Suprapubic skin (tissue), 4 donors: Measurements from ENCODE around the gene AMBP. TPM values are rescaled to one million over a fixed set of nuclear protein-coding genes. Genes with fewer than 3 reads are reported as not detected.

ENCODE experiments used
- DNase-seq, 2 donors: peaks; one replicate each; pipeline ENCODE4 v3.0.0-alpha.2; 2019; ENCODE audit warnings: low spot score in 2 of 2
- H3K27ac ChIP-seq: fragments of 200-600 bp; sonication (generic); one replicate; pipeline ENCODE4 v1.5.1; 2019
- H3K27me3 ChIP-seq: fragments of 200-600 bp; sonication (generic); one replicate; pipeline ENCODE4 v1.5.1; 2019
- H3K36me3 ChIP-seq: fragments of 200-600 bp; sonication (generic); one replicate; pipeline ENCODE4 v1.5.1; 2019
- H3K4me1 ChIP-seq: fragments of 200-600 bp; sonication (generic); one replicate; pipeline ENCODE4 v1.5.1; 2019
- H3K4me3 ChIP-seq: fragments of 200-600 bp; sonication (generic); one replicate; pipeline ENCODE4 v1.5.1; 2019; ENCODE audit warnings: mild to moderate bottlenecking
- H3K9me3 ChIP-seq: fragments of 200-600 bp; sonication (generic); one replicate; pipeline ENCODE4 v1.5.1; 2019
- EP300 ChIP-seq: sonication (generic); formaldehyde crosslinking; IDR thresholded peaks from one replicate; pipeline ENCODE4 v1.6.1; 2017; ENCODE audit warnings: antibody characterized with exemption
- POLR2A ChIP-seq, 2 donors: fragments of 450-650 bp; IDR thresholded peaks; one replicate each; pipeline ENCODE4 v1.6.1; 2017; ENCODE audit warnings: antibody characterized with exemption in 2 of 2, mild to moderate bottlenecking in 2 of 2, moderate library complexity in 2 of 2
- POLR2AphosphoS5 ChIP-seq, 3 donors: sonication (generic); formaldehyde crosslinking; IDR thresholded peaks; one replicate each; pipeline ENCODE4 v1.6.1; 2017; ENCODE audit warnings: antibody characterized with exemption in 3 of 3
- WGBS: methylation state at CpG from one replicate; pipeline ENCODE4 v1.1.5; 2018; 5-methylcytosine and 5-hydroxymethylcytosine counted together
- total RNA-seq, 4 donors: library from RNA; depleted of rRNA; stranded (reverse); fragments of >200 nt; gene quantifications; one replicate each; pipeline ENCODE4 v1.1.0, GENCODE V29; 2016
- TF ChIP-seq, protein P1 (sequence below), 2 donors: fragments of 200-600 bp in 1 of 2; fragments of 450-650 bp in 1 of 2; sonication (generic) in 1 of 2; IDR thresholded peaks; one replicate each; pipeline ENCODE4 v1.5.1; 2016 to 2019; ENCODE audit warnings: antibody characterized with exemption in 2 of 2, mild to moderate bottlenecking in 1 of 2, moderate library complexity in 1 of 2

AMBP gene
- total RNA-seq, 4 donors from 2014 or later, result 3.6 TPM; not detected in 3

DNA sequence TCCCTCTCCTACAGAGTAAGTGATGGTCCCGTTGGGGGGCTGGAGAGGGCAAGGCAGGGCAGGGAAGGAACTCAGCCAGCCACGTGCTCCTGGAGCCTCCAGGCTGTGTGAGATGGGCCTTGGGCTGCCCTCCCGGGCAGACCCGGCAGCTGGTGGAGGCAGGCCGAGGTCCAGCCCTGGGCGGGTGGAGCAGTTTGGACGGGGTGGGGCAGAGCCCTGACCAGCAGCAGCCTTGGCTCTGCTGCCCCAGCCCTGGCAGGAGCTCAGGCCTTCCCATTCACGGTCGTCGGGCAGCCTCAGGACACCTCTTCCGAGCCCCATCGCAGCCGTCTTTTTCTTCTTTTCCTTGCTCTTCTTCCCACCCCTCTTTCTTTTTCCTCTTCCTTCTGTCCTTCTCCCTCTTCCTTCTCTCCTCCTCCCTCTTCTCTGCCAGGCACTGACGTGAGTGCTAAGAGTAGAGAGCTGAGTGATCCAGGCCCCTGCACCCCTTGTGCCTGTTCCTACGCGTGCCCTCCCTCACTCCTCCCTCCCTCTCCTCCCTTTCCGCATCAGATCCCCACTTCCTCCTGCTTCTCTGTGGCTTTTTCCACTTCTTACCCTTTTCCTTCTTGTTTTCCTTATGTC lies 42.8 kb downstream of the AMBP start:
- 93% methylated on average over 13 of the region's 17 CpGs for WGBS
- no peaks in the 10 kb centered on the region for H3K27me3 ChIP-seq
- DNase-seq, result peak; percentile 46 to 56
- H3K36me3 ChIP-seq, result peaks cover 18% of the 10 kb centered on the region
- TF ChIP-seq EP300 (no peak), POLR2A (IDR thresholded peaks at IDR 0.05) (no peak), POLR2AphosphoS5 (IDR thresholded peaks at IDR 0.05) (no peak)
- TF ChIP-seq, protein P1, sequence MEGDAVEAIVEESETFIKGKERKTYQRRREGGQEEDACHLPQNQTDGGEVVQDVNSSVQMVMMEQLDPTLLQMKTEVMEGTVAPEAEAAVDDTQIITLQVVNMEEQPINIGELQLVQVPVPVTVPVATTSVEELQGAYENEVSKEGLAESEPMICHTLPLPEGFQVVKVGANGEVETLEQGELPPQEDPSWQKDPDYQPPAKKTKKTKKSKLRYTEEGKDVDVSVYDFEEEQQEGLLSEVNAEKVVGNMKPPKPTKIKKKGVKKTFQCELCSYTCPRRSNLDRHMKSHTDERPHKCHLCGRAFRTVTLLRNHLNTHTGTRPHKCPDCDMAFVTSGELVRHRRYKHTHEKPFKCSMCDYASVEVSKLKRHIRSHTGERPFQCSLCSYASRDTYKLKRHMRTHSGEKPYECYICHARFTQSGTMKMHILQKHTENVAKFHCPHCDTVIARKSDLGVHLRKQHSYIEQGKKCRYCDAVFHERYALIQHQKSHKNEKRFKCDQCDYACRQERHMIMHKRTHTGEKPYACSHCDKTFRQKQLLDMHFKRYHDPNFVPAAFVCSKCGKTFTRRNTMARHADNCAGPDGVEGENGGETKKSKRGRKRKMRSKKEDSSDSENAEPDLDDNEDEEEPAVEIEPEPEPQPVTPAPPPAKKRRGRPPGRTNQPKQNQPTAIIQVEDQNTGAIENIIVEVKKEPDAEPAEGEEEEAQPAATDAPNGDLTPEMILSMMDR (IDR thresholded peaks at IDR 0.05), result no peak
- H3K4me1 ChIP-seq, result peaks cover 3% of the 10 kb centered on the region
- H3K27ac ChIP-seq, result no peak overlapping the region
- no peaks in the 10 kb centered on the region for H3K9me3 ChIP-seq
- H3K4me3 ChIP-seq, result no peak overlapping the region

DNA sequence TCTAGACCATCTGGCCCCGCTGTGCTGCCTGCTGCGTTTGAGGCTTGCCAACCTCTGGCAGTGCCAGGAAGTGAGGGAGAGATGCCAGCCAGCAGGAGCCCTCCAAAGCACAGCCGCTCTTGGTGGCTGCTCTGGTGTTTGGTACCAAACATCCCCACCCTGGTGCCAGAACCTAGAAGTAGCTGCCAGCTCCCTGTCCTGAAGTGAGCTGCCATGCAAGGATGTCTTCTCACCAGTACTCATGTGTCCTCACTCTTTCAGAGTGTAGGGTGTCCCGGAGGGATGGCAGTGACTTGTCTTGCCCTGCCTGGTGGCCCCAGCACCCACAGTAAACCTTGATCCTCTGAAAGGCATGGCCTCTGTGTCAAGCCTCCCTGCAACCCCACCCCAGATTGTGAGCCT lies 43.4 kb downstream of the AMBP start:
- no peak for TF ChIP-seq POLR2A (IDR thresholded peaks at IDR 0.05)
- TF ChIP-seq, protein P1 (IDR thresholded peaks at IDR 0.05), result no peak
- TF ChIP-seq POLR2AphosphoS5 (IDR thresholded peaks at IDR 0.05), result no peak
- TF ChIP-seq EP300, result no peak
- peaks cover 18% of the 10 kb centered on the region for H3K36me3 ChIP-seq

DNA sequence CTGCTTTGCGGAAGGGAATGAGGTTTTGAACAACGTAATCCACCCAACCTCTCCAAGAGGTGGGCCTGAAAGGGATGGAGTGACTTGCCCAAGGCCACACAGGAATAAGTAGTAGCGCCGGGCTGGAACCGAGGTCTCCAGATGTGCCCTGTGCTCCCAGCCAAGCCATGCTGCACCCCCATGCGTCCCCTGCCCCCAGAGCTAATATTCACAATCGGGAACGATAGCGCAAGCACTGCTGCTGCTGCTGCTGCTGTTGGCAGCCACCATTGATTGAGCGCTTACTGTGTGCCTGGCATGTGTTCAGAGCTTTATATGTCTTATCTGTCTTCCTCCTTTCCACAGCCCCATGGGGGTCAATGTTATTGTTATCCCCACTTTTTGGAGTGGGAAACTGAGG lies 43.9 kb downstream of the AMBP start:
- Histone ChIP-seq H3K4me1 (peaks cover 11% of the 10 kb centered on the region), H3K27me3 (no peaks in the 10 kb centered on the region), H3K27ac (no peak overlapping the region), H3K4me3 (no peak overlapping the region), H3K9me3 (no peaks in the 10 kb centered on the region), H3K36me3 (peaks cover 18% of the 10 kb centered on the region)
- TF ChIP-seq, protein P1 (IDR thresholded peaks at IDR 0.05), result no peak
- TF ChIP-seq POLR2AphosphoS5 (IDR thresholded peaks at IDR 0.05) (no peak), POLR2A (IDR thresholded peaks at IDR 0.05) (no peak), EP300 (no peak)
- WGBS, result 97% methylated on average over 9 of the region's 10 CpGs
- peak; percentile 41 to 49 for DNase-seq

More for the DNA sequence above, 43.4 kb downstream of the AMBP start:
- H3K9me3 ChIP-seq, result no peaks in the 10 kb centered on the region
- H3K27me3 ChIP-seq, result no peaks in the 10 kb centered on the region
- WGBS, result 80% methylated on average over 2 of the region's 4 CpGs
- peaks cover 7% of the 10 kb centered on the region for H3K4me1 ChIP-seq
- no peak overlapping the region for H3K27ac ChIP-seq
- H3K4me3 ChIP-seq, result no peak overlapping the region
- DNase-seq, result peak in 1 of 2 donors; percentile 39

GRCh38 chr9:114033397-114034103 lies 44.5 kb downstream of the AMBP start:
- H3K36me3 ChIP-seq, result peaks cover 18% of the 10 kb centered on the region
- peak; percentile 29 to 50 for DNase-seq

More at GRCh38 chr9:114033397-114034103, 44.5 kb downstream of the AMBP start:
- no peak overlapping the region for H3K4me3 ChIP-seq
- H3K9me3 ChIP-seq, result no peaks in the 10 kb centered on the region
- peaks cover 11% of the 10 kb centered on the region for H3K4me1 ChIP-seq
- H3K27ac ChIP-seq, result no peak overlapping the region
- WGBS, result 72% methylated on average over 9 of the region's 12 CpGs
- H3K27me3 ChIP-seq, result no peaks in the 10 kb centered on the region
- TF ChIP-seq POLR2A (IDR thresholded peaks at IDR 0.05), result no peak
- TF ChIP-seq, protein P1 (IDR thresholded peaks at IDR 0.05), result no peak
